Measurements from ENCODE around the gene CFAP97D1.
A peak's percentile ranks its signal among the peaks of the same experiment; 100 is the strongest.

CFAP97D1 gene

DNA sequence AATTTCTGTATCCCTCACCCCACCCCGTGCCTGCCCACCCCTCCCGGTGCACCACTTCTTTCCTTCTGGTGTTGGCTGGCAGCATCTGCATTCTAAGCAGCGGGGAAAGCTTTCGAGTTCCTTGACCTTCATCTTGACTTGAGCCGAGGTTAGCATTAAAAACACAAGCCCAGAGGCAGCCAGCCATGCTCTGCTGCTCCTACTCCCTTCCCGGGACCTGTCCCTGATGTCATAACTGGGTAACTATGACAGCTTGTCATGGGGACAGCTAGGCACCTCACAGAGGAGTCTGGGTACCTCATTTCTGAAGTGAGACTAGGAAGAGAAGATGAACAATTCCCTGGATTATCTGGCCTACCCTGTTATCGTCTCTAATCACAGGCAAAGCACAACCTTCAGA, at the start of gene CFAP97D1:
TSS of gene CFAP97D1 (plus strand) at position 301 of the 400 bp plus-strand sequence. CDS start at position 329, 28 bp downstream.
- H3K4me3 ChIP-seq (ENCODE audit: control insufficient read depth, low read depth, low read length) = peak within 1 kb of the TSS; percentile 65
- no peak for DNase-seq (ENCODE audit: low read depth)
- TF ChIP-seq, protein P1, sequence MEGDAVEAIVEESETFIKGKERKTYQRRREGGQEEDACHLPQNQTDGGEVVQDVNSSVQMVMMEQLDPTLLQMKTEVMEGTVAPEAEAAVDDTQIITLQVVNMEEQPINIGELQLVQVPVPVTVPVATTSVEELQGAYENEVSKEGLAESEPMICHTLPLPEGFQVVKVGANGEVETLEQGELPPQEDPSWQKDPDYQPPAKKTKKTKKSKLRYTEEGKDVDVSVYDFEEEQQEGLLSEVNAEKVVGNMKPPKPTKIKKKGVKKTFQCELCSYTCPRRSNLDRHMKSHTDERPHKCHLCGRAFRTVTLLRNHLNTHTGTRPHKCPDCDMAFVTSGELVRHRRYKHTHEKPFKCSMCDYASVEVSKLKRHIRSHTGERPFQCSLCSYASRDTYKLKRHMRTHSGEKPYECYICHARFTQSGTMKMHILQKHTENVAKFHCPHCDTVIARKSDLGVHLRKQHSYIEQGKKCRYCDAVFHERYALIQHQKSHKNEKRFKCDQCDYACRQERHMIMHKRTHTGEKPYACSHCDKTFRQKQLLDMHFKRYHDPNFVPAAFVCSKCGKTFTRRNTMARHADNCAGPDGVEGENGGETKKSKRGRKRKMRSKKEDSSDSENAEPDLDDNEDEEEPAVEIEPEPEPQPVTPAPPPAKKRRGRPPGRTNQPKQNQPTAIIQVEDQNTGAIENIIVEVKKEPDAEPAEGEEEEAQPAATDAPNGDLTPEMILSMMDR (conservative IDR thresholded peaks at IDR 0.05; ENCODE audit: control insufficient read depth, insufficient read depth, low read depth, low read length) = no peak

DNA sequence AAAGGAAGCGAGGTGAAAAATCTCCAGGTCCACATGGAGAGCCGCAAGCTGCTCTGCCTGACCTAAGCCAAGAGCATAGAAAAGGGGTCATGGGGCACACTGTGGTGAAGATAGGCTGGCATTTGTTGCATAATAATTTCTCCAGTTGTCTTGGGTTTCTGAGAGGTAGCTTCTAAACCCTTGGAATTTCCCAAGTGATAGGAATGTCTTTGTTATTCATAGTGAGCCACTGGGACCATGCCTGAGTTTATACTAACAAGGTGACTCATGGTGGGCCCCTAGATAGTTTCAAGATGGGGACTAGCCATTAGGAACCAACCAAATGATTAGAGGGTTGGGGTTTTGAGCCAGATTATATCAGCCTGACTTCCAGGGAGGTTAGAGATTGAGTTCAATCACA, 47.3 kb upstream of the CFAP97D1 start:
- peak; percentile 71 for DNase-seq (ENCODE audit: low read depth)

DNA sequence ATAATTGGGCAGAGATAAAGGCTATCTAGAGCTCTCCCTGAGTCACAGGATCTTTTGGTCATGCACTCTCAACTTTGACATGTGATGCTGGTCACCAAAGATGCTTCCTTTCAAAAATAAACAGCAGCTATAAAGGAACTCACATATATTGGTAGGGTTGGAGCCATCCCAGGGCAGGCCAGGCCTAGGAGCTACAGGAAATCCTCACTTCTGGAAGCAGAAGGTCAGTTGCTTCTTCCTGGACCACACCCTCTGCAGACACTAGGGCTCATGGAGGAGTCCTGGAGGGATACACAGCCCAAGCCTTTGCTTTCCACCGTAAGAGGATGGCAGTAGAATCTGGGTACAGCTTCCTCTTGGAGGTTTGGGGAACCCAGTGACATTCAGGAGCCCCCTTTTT, 46.3 kb upstream of the CFAP97D1 start:
- TF ChIP-seq, protein P1 (conservative IDR thresholded peaks at IDR 0.05; ENCODE audit: control insufficient read depth, insufficient read depth, low read depth, low read length) = no peak
- no peak overlapping the region for H3K4me3 ChIP-seq (ENCODE audit: control insufficient read depth, low read depth, low read length)
- DNase-seq (ENCODE audit: low read depth) = no peak

More for the DNA sequence above, 47.3 kb upstream of the CFAP97D1 start:
- H3K4me3 ChIP-seq (ENCODE audit: control insufficient read depth, low read depth, low read length) = no peak overlapping the region
- TF ChIP-seq, protein P1 (conservative IDR thresholded peaks at IDR 0.05; ENCODE audit: control insufficient read depth, insufficient read depth, low read depth, low read length) = no peak

DNA sequence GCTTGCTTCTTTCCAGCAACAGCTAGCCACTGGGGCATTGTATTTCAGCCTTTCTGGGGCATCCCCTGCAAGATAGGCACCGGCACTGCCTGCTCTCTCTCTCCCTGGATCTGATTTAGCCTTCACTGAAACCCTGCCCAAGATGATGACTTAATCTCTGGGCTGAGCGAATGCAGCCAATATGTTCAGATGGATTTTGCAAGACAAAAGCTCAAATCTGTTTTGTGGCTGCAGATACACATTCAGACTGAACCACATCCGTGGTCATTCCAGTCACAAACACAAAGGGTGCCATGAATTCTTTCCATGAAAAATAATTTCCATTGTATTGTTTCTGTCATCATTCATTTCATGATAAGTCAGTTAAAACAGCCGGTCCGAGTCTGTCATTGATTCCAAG, 45.9 kb upstream of the CFAP97D1 start:
- TF ChIP-seq, protein P1 (conservative IDR thresholded peaks at IDR 0.05; ENCODE audit: control insufficient read depth, insufficient read depth, low read depth, low read length) = no peak
- H3K4me3 ChIP-seq (ENCODE audit: control insufficient read depth, low read depth, low read length) = no peak overlapping the region
- peak; percentile 88 for DNase-seq (ENCODE audit: low read depth)

DNA sequence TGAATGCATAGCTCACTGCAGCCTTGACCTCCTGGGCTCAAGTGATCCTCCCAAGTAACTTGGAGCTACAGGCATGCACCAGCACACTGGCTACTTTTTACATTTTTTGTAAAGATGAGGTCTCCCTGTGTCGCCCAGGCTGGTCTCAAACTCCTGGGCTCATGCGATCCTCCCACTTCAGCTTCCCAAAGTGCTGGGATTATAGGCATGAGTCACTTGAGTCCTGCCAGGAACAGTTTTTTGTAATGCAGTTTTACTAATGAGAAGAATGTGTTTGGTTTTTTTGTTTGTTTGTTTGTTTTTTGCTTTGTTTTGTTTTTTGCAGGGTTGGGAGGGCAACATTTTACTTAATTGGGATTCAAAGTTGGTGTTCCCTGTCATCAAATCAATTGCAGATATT, 43.8 kb upstream of the CFAP97D1 start:
- no peak overlapping the region for H3K4me3 ChIP-seq (ENCODE audit: control insufficient read depth, low read depth, low read length)
- TF ChIP-seq, protein P1 (conservative IDR thresholded peaks at IDR 0.05; ENCODE audit: control insufficient read depth, insufficient read depth, low read depth, low read length) = no peak
- no peak for DNase-seq (ENCODE audit: low read depth)

DNA sequence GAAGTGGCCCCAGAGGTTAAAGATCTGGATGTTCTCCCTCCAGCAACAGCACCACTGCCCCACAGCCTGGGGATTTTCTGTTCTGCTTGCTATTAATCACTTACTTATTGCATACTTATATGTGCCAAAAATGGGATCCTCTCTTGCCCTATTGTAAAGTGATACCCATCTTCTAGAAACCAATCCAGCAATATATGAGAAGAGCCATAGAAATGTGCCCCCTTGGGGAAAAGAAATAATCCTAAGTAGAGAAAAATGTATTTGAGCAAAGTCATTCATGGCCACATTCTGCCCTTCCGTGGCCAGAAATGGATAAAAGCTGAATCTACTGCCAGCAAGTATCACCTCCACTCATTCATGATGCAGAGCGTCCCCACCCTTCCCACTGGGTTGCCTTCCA, 42.5 kb upstream of the CFAP97D1 start:
- TF ChIP-seq, protein P1 (conservative IDR thresholded peaks at IDR 0.05; ENCODE audit: control insufficient read depth, insufficient read depth, low read depth, low read length) = no peak
- H3K4me3 ChIP-seq (ENCODE audit: control insufficient read depth, low read depth, low read length) = no peak overlapping the region
- DNase-seq (ENCODE audit: low read depth) = no peak

DNA sequence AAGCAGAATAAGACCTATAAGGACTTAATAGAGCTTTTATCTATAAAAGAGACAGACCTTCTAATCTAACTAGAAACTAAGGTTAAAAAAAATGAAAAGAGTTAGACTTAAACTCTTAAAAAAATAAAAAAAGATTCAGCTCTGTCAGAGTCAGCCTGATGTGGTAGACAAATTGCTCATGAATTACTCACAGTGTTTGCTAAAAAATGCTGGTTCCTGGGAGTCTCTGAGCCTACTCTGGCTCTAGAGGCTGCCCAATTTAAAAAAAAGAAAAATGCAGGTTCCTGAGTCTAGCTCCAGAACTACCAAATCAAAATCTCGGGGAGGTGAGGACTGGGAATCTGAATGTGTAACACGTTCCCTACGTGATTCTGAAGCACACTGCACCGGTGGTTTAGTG, 39.7 kb upstream of the CFAP97D1 start:
- TF ChIP-seq, protein P1 (conservative IDR thresholded peaks at IDR 0.05; ENCODE audit: control insufficient read depth, insufficient read depth, low read depth, low read length) = no peak
- no peak overlapping the region for H3K4me3 ChIP-seq (ENCODE audit: control insufficient read depth, low read depth, low read length)
- DNase-seq (ENCODE audit: low read depth) = peak; percentile 54
